ENCODE data around the gene TANGO6. TPM values are rescaled to one million over a fixed set of nuclear protein-coding genes. Genes with fewer than 3 reads are reported as not detected.

Gene TANGO6
- total RNA-seq, 3 donors from 2014 or later = 7.4 to 19.7 (median 8.2) TPM

DNA sequence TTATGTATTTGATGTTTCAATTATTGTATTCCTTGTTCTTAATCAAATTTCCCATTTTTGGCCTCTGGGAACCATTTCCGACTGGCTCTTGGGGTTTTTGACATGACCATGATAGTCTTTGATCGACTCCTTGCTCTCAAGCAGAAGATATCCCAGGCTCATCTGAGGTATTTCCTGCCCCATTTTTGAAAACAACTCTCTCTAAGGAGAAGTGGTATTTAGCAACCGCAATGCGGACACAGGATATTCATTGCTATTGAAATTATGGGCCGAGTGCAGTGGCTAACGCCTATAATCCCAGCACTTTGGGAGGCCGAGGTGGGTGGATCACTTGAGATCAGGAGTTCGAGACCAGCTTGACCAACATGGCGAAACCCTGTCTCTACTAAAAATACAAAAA lies 5.5 kb downstream of the TANGO6 start:
- intact Hi-C loops (cut with DNase I, micrococcal nuclease) = no loop called here
- TF ChIP-seq CTCF (IDR thresholded peaks at IDR 0.05) = no peak
- Histone ChIP-seq H3K9me3 (no peaks in the 10 kb centered on the region), H3K4me3 (no peak overlapping the region), H3K36me3 (ENCODE audit: low read depth) (no peaks in the 10 kb centered on the region), H3K4me1 (ENCODE audit: low read depth) (no peaks in the 10 kb centered on the region)
- DNase-seq = no peak
- no peak for ATAC-seq

GRCh38 chr16:68850481-68850880 lies 7.2 kb downstream of the TANGO6 start:
- no peak for DNase-seq
- Histone ChIP-seq H3K36me3 (ENCODE audit: low read depth) (no peaks in the 10 kb centered on the region), H3K4me3 (no peak overlapping the region), H3K9me3 (no peaks in the 10 kb centered on the region), H3K4me1 (ENCODE audit: low read depth) (no peaks in the 10 kb centered on the region)
- TF ChIP-seq CTCF (IDR thresholded peaks at IDR 0.05) = no peak
- ATAC-seq = no peak
- intact Hi-C loops (cut with DNase I, micrococcal nuclease) = no loop called here

- Histone ChIP-seq H3K4me1 (ENCODE audit: low read depth) (no peaks in the 10 kb centered on the region), H3K36me3 (ENCODE audit: low read depth) (no peaks in the 10 kb centered on the region), H3K4me3 (no peak overlapping the region), H3K9me3 (no peaks in the 10 kb centered on the region)
- ATAC-seq (no peak), DNase-seq (no peak)
- TF ChIP-seq CTCF (IDR thresholded peaks at IDR 0.05) = no peak
- intact Hi-C loops (cut with DNase I, micrococcal nuclease) = no loop called here
Observed at GRCh38 chr16:68851601-68852000, 8.3 kb downstream of the TANGO6 start.

DNA sequence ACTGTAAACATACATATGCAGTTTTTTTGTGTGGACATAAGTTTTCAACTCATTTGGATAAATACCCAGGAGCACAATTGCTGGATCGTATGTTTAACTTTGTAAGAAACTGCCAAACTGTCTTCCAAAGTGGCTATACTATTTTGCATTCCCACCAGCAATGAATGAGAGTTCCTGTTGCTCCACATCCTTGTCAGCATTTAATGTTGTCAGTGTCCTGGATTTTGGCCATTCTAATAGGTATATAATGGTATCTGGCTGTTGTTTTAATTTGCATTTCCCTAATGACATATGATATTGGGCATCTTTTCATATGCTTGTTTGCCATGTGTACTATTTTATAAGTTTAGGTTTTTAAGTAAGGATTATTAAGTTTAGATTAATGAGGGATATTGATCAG lies 14.1 kb downstream of the TANGO6 start:
- no peak for DNase-seq
- Histone ChIP-seq H3K4me3 (no peak overlapping the region), H3K36me3 (ENCODE audit: low read depth) (no peaks in the 10 kb centered on the region), H3K4me1 (ENCODE audit: low read depth) (no peaks in the 10 kb centered on the region), H3K9me3 (no peaks in the 10 kb centered on the region)
- intact Hi-C loops (cut with DNase I, micrococcal nuclease) = no loop called here
- no peak for TF ChIP-seq CTCF (IDR thresholded peaks at IDR 0.05)
- ATAC-seq = no peak

- no peak for DNase-seq
- intact Hi-C loops (cut with DNase I, micrococcal nuclease) = no loop called here
- Histone ChIP-seq H3K9me3 (no peaks in the 10 kb centered on the region), H3K36me3 (ENCODE audit: low read depth) (no peaks in the 10 kb centered on the region), H3K4me3 (no peak overlapping the region), H3K4me1 (ENCODE audit: low read depth) (no peaks in the 10 kb centered on the region)
- no peak for TF ChIP-seq CTCF (IDR thresholded peaks at IDR 0.05)
- ATAC-seq = no peak
Observed at GRCh38 chr16:68859828-68860227, 16.5 kb downstream of the TANGO6 start.
